HL-60/S4 (cell line): Measurements from ENCODE around the gene IDNK.

Experiments
- in situ Hi-C: fragments of 300-500 bp; cut with MboI; formaldehyde crosslinking; loops from 2 replicates; pipeline ENCODE4 v1.14.3; 2022; ENCODE audit warnings: low sequenced_read_pairs

The IDNK gene

DNA sequence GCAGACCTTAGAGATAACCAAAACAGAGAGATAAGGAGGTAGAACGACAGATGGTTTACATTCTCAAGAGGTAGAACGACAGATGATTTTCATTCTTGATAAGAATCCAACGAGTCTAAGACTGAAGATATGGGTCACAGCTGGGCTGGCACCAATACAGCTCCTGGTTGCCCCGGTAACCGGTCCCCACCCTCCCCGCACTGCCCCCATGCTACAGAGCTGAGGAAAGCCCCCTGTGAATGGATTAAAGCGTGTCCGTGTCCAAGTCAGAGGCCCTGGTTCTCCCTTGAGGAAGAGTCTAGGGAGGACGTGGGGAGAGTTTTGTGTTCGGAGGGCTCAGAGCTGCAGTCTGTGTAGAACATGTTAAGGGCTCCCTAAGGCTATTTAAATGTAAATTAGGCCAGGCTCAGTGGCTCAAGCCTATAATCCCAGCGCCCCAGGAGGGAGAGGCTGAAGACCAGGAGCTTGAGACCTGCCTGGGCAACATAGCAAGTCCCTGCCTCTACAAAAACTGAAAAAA, 8.1 kb downstream of the IDNK start:
- in situ Hi-C loops: no loop called here

DNA sequence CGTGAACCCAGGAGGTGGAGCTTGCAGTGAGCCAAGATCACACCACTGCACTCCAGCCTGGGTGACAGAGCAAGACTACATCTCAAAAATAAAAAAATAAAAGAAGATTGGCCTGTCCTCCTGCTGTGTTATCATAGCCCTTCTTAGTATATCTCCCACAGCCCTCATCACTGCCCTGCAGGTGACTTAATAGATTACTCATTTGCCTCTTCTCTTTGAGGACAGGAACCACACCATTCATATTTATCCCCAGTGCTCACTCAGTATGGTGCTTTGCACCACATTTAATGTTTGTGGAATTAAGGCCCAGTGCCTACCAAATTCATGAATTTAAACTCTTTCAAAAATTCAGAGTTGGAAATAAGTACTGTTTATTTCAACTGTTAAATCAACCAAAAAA, 10.3 kb downstream of the IDNK start:
- in situ Hi-C loops: no loop called here

DNA sequence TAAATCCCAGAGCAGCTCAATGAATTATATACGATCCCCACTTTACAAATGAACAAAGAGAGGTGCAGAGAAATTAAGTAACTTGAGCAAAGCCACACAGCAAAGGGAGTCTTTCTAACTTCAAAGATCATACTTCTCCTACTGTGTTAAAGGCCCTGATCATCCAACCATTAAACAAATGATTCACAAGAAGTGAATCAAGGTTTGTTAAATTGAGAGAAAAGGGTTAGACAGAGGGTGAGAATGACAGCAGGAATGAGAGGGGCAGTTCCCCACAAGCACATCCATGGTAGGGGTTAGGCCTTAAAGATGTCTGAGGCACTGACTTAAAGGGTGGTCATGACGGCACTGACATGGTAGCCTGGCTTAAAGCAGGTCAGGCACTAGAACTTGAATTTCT, 10.7 kb downstream of the IDNK start:
- in situ Hi-C loops: no loop called here

DNA sequence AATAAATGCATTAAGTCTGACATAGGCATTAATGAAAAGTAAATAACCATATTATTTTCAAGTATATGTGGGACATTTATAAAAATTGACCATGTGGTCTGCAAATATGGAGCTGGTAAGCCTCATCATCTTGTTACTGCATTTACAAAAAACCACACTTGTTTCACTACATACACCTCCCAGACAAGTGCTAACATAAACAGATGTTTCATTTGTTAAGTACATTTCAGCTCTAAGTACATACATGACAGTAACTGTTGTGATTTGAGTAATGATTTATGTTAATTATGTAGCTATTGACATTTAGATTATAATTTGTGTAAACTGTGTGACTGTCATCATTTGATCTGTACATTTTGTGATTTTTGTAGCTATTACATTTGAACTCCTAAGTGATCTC, 13.9 kb downstream of the IDNK start:
- in situ Hi-C loops: no loop called here

DNA sequence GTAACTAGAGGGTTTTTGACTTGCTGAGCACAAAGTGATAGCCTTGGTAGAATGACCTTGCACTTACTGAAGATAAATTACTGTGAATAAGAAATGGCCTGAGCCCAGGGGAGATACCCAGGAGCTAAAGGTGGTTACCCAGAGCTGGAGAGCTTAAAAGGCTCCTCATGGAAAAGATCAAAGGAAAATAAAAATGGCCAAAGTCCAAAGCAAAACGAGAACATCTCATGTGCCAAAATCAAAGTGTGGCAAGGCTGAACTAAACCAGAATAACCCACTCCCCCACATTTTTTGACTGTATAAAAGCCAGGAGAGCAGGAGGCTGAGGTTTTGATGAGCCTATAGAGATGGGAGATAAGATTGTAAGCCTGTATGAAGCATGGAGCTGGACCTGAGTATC, 14.4 kb downstream of the IDNK start:
- in situ Hi-C loops: no loop called here

DNA sequence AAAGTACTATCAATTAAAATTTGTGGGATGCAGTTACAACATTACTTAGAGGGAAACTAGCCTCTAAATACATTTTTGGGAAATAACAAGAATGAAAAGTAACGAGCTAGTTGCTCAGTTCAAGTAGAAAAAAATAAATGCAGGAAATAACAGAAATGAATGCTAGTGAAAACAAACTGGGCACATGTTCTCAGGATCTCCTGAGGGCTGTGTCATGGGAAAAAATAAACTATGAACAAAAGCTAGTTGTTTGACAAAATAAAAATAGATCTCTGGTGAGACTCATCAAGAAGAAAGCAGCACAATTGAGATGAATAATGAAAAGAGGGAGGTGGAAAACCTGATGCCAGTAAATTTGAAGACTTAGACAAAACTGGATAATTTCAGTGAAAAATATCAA, 16.3 kb downstream of the IDNK start:
- in situ Hi-C loops: no loop called here

DNA sequence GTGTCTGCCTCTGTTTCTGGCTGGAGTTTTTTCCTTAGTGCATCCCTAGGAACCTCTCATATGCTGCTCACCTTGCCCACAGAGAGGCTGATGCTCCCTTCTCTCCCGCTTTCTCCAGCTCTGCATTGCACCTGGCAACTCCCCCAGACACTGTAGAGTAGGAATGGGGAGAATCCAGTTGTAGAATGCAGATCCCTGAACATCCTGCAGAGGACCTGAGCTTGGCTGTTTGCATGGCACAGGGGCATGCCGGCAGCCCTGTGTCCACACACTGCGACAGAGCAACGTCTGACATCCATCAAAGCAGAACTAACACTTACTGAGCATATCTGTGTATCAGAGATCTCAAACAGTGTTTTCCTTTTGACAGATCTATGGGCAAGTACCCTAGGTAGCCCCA, 19.9 kb downstream of the IDNK start:
- in situ Hi-C loops: no loop called here

DNA sequence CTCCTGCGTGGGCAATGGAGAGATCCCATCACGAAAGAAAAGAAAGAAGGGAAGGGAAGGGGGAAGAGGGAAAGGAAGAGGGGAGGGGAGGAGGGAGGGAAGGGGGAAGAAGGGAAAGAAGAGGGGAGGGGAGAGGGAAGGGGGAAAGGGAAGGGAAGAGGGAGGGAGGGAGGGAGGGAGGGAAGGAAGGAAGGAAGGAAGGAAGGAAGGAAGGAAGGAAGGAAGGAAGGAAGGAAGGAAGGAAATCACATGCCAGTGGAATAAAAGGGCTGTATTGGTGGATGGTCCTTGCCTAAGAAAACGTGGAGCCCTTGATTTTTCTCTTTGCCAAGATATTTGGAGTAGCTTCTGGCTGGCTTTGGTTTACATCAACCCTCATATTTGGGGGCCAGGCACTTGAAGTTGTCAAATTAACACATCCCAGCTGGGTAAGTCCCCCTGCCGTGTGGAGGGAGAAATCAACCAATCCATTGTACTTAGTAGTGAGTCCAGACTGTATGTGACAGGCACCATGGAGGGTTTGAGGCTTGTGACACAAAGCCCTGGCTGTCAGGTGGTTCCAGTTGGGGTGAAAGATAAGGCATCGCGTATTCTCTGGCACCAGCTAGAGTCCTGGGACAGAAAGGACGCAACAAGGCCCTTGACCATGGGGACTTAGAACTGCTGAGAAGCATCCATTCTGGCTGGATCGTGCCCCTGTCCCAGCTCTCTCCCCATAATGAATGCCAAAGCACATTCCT, 23.7 kb downstream of the IDNK start:
- in situ Hi-C loops: no loop called here

DNA sequence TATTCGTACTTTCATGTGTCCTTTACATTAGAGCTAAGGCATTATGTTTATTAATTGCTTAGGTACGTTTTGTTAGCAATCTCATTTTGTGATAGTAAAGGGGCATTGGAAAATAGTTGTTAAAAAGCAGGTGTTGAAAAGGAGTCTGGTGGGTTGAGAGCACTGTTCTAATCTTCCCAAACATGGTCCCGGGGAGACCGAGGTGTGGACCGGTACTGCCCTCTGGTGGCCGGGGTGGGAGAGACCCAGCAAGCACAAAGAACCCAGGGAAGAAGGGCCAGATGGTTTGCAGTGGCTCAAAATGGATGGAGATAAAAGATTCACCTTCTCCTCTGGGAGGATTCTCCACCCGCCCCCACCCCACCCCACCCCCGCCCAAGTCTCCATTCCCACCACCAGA, 26.1 kb downstream of the IDNK start:
- in situ Hi-C loops: no loop called here

DNA sequence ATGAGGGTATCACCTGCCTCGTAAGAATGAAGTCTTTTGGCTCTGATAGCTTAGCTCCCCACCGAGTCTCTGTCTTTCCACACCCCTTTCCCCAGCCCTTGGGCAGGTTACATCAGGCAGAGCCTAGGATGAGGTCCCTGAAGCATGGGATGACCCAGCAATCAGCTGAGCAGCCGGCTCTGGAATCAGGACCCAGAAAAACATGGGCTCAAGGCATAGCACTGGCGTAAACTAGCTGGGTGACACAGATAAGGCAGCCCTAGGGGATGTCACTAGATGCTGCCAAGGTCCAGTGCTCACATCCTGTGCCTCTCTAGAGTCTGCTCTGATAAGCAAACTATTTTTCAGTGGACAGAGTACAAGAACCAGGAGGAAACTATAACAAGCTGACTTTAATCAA, 26.6 kb downstream of the IDNK start:
- in situ Hi-C loops: no loop called here

DNA sequence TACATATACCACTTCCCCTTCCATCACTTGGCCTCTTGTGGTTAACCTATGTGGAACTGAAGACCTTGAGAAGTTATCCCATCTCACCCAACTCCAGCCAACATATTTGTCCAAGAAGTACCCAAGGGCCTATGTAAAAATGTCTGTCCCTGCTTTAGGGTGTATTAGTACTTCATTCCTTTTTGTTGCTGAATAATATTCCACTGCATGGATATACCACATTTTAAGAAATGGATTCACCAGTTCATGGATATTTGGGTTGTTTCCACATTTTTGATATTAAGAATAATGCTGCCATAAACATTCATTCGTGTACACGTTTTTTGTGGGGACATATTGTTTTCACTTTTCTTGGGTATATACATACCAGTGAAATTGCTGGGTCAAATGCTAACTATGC, 28.6 kb downstream of the IDNK start:
- in situ Hi-C loops: no loop called here

DNA sequence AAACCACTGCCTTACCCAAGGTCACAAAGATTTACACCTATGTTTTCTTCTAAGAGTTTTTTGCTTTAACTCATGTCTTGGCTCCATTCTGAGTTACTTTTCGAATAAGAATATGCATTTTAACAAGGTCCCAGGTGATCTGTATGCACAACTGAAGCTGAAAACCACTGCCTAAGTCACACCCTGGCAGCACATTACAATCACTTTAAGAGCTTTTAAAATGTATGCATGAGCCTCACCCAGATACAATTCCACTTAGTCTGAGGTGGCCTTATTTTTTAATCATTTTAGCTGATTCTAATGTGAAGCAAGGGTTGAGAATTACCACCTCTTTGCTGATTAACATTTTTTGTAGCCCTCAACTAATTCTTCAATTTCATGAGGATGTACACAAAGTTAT, 29.5 kb downstream of the IDNK start:
- in situ Hi-C loops: no loop called here

DNA sequence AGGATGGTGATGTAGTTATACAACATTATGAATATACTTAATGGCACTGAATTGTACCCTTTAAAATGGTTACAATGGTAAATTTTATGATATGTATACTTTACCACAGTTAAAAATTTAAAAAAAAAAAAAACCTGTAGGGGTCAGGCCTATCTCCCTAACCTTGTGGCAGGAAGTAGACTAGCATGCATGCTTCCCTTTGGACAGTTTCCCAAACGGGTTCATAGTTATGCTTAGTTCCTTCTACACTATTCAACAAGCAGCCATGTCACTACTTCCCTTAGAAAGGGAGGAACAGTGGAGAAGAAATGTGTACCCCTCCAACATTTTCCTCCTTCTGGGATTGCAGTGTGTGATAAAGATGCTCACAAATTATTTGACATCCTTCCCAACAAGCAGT, 32.5 kb downstream of the IDNK start:
- in situ Hi-C loops: no loop called here

DNA sequence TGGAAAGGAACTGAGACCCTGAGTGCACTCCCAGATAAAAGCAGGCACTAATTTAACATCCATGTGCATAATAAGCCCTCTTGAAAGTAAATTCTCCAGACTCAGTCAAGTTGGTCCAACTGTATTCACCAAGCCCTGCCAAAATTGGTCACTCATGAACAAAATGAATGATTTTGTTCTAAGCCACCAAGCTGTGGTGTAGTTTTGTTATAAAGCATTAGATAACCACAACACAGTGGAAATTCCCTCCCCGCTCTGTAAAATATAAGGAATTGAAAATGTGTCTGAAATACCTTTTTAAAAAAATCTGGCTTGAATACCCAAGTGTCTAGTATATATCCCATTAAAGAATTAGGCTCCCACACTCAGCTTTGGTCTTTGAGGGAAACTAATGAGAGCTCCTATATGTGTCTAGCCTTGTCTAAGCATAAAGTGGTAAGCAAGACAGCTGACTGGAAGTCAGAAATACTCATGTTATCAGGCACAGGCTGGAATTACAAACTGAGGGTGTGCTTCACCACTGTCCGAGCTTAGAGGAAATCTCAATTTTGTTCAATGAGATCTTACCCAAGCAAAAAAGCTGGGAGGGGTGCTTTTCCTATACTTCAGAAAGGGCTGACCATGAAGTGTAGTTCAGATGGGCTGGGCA, 33.2 kb downstream of the IDNK start:
- in situ Hi-C loops: no loop called here

DNA sequence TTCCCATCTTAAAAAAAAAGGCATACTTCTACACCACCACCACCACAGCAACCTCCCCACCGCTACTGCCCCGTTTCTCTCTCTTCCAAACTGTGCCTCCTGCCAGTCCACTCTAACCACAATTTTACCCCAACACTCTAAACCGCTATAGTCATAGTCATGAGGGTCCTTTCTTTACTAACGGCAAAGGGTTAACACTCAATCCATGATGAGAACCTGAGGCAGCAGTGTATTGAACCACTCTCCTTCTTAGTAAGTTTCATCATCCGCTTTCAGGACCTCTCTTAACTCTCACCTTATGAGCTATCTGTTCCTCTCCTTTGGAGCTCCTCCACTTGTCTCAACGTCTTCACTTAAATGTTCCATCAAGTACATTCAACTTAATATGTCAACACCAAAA, 34.0 kb downstream of the IDNK start:
- in situ Hi-C loops: no loop called here

DNA sequence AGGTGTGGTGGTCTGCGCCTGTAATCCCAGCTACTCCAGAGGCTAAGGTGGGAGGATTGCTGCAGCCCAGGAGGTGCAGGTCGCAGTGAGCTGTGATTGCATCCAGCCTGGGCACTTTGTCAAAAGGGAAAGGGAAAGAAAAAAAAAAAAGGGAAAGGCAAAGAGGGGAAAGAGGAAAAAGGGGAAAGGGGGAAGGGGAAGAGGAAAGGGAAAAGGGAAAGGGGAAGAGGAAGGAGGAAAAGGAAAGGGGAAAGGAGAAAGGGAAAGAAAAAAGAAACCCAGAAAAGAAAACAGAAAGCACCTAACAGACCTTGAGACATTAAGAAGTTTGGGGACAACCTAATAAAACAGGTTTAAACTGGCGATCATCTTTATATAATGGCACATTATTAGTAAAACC, 40.0 kb downstream of the IDNK start:
- in situ Hi-C loops: no loop called here

DNA sequence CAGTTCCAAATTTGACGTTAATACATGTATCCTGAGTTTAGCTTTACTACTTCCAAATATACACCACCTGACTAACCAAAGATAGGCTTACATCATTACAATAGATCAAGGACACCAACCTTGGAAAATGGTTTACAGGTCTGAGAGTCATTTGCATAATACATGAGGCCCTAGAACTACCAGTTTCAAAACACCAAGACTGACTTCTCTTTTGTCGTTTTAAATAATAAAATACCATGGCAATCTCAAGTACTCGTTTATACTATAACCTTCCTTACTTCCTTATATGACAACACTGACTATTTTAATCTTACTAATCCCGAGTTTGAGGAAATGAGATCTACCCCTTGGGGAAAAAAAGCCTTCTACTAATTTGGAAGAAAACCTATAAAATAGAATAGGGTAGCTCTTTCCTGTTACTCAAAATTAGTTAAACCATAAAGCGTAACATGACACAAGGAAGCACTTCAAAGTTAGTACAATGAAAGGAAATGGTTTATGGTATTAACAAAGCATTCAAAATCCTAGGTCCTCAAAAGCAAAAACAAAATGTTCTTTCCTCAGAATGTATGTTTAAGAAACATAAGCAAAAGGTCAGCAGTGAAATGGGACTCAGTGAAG, 42.7 kb downstream of the IDNK start:
- in situ Hi-C loops: no loop called here

DNA sequence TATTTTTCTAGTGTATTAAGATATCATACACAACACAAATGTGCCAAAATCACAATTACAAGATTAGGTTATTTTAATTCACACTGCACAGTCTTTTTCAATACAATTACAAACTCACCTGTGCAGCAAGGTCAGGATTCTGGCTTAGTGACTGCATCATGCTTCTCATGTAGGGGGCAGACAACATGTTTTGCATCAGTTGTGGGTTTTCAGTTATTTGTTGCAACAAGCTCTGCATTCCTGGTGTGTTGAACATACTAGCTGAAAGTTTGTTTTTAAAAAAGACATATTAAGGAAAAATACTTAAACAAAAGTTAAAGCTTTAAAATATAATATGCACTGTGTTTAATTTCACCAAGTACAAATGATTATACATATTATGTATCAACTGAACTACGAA, 46.1 kb downstream of the IDNK start:
- in situ Hi-C loops: no loop called here

DNA sequence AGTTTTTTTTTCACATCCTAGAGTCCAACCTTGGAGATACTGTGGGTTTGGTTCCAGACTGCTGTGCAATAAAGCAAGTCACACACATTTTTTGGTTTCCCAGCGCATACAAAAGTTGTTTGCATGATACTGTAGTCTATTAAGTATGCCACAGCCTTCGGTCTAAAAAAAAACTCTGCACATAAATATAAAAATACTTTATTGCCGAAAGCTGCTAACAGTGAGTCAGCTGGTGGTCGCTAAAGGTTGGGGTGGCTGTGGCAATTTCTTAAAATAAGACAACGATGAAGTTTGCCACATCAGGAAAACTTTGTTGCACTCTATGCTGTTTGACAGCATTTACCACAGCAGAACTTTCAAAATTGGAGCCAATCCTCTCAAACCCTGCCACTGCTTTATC, 47.4 kb downstream of the IDNK start:
- in situ Hi-C loops: no loop called here

DNA sequence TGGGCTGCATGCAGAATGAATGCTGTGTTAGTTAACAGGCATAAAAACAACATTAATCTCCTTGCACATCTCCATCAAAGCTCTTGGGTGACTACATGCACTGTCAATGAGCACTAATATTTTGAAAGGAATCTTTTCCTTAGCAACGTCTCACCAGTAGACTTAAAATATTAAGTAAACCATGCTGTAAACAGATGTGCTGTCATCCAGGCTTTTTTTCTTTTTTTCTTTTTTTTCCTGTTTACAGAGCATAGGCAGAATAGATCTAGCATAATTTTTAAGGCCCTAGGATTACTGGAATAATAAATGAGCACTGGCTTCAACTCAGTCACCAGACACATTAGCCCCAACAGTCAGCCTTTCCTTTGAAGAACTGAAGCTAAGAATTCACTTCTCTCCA, 48.5 kb downstream of the IDNK start:
- in situ Hi-C loops: no loop called here

DNA sequence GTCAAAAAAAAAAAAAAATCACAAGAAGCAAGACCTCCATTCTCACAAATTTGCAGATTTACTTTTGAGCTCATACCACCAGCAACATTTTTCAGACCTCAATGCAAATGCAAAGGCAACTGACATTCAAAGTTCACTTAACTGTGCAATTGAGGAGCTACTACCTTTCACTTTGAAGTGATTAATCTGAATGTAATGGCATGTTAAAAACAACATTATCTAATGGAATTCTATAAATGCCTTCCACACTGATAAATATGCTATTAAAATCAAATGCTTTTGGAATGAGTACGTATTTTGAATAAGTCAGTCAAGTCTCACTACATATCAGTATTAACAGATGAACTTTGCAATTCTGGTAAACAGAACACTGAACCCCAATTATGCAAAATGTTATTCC, 52.5 kb downstream of the IDNK start:
- in situ Hi-C loops: no loop called here

DNA sequence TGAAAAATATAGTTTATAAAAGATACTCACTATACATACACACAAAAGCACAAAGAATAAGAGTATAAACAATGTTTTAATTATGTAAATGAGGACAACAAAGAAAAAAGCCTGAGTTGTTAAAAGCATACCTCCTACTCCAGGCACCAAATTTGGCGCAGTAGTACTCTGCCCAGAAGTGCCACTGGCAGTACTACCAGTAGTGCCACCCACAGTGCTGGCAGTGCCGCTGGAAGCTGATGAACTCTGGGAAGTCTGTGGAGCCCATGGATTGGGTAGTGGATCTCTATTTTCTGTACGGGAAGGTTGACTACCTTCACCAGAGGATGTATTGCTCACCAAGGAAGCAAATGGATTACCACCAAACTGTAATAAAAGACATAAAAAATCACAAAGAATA, 54.7 kb downstream of the IDNK start:
- in situ Hi-C loops: no loop called here
